NCI-H526 treated with DMSO at 0.1 percent for 48 hours (cell line): Measurements from ENCODE around the gene ACTRT2.

ENCODE experiments used
- DNase-seq: peaks from one replicate; lab custom pipeline; 2025; lab: John Stamatoyannopoulos, UW

The ACTRT2 gene

DNA sequence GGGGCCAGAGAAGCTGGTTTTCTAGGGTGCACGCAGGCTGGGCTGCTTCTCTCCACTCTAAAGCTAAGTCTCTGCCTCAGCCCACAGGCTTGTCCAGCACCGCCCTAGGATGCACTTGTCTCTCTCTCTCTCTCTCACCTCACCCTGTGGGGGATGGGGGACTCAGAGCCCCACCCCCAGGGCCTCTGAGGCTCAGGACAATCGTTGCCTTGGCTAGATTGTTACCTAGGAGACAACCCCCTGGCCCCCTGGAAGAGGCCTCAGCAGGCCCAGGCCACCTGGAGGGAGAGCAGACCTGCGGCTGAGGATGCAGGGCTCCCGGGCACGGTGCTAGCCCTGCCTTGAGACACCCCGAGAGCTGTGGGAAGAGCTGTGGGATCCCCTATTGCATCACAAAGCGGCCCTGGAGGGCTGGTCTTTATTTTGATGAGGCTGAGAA, at the start of gene ACTRT2:
Gene ACTRT2, plus strand, starts transcription at position 235 of the 439 bp plus-strand sequence. CDS start 220 bp downstream, outside the sequence.
- no peak for DNase-seq

DNA sequence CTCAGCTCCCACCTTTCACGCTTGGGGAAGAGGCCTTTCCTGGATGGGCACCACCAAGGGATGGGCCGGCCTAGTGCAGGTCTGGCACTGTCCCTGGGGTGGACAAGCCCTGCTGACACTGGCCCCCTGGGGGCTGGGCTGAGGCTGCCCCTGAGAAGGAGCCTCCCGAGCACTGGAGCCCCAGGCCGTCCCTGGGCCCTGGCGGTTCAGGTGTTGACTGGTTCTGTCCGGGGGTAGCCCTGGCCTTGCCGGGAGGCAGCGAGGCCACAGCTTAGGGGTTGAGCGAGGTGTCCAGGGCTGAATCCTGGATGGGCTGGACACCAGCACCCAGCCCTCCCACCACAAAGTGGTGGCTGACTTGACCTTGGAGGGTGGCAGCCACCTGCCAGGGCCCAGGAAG, 49.7 kb upstream of the ACTRT2 start:
- DNase-seq: no peak

DNA sequence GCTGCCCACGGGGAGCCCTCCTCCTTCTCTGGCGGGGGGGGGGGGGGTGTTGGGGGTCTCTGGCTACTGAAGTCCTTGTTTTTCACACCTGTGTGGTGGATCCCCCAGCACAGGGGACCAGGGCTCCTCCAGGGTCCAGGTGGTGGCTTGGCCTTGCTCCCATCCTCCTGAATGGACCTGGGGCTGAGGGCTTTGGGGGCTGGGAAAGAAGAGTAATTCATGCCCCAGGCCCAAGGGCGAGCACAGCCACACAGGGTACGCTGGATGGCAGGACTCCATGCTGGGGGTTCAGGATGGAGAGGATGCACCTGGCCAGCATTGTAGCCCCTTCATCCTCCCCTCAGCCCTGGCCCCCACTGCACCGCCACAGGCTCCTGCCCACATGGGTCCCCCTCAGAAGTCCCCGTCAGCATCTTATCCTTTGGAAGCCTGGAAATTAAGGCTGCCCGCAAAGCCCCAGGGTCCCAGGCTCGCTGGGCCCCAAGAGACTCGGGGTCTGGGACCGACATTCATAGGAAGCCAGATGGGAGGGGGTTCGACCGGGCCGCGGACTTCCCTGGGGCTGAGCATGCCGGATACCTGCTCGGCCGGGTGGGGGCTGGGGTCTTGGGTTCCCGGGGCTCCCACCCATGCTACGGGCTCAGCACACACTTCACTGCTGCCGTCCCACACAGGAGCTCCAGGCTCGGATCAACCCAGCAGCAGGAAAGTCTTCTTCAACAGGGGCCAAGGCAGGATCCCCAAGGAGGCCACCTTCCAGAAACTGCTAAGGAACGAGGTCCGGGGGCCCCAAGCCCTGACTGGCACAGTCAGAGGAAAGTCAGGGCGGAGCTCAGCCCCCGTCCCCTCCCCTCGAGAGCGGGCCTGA, 49.0 kb upstream of the ACTRT2 start:
- no peak for DNase-seq

DNA sequence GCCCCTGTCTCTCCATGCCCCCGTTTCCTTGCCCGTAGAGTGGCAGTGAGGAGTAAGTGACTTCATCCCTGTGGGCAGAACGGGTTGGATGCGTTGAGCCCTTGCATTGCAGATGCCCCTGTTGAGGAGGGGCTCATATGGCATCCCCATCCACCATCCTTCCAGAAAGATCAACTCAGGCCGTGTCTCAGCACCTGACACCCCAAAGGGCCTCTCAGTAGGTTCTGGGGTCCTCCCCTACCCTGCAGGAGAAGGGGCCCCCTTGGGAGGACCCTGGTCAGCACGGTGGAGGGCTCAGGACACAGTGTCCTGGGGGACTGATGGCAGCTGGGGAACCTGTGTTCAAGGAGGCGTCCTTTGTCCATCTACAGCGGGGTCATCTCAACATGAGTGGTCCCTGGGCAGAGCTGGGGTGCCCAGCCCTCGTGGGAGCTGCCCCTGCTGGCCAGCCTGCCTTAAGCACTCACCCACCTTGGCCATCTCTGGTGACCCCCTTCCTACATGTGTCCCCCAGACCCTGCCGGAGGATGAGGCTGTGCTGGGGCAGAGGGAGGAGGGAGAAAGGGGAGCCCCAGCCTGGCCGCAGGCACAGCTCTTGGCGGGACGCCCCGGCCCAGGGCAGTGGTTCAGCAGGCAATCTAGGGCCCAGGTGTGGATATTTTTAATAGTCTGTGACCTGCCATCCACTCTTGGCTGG, 48.2 kb upstream of the ACTRT2 start:
- DNase-seq: no peak

DNA sequence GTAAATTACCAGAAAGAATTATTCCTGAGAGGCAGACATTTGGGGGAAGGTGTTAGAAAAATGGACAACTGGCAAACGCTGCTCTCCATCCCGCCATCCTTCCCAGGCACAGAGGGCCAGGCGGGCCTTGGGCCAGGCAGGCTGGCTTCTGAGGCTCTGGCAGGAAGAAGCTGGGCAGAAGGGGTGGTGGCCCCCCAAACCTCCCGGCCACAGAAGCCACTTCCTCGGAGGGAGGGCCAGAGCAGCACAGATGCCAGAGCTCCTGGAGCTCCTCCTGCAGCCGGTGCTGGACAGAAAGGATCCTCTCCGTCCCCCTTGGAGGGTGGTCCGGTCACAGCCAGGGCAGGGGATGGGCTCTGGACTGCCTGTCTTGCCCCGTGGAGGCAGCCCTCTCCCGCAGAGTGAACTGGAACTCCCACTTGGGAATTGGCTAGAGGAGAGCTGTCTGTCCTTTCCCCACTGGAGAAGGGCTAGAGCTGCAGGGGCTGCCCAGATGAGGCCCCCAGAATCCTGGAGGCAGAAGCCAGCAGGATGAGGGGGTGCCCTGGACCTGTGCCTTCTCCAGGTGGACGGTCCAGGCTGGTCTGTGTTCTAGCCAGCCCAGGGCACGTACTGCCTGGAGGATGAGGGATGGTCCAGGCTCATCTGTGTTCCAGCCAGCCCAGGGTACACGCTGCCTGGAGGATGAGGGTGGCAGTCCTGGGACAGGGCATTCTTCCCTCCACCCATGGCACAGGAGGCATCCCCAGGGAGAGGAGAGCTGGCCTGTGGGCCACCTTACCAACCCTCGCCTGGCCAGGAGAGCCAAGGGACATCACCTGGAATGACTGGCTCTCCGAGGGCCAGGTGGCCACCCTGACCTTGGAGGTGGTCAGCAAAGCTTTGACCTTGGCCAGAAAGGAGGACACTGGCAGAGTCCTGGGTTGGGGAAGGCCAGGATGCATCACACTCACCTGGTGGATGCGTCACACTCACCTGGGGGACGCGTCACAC, 47.4 kb upstream of the ACTRT2 start:
- DNase-seq: no peak

DNA sequence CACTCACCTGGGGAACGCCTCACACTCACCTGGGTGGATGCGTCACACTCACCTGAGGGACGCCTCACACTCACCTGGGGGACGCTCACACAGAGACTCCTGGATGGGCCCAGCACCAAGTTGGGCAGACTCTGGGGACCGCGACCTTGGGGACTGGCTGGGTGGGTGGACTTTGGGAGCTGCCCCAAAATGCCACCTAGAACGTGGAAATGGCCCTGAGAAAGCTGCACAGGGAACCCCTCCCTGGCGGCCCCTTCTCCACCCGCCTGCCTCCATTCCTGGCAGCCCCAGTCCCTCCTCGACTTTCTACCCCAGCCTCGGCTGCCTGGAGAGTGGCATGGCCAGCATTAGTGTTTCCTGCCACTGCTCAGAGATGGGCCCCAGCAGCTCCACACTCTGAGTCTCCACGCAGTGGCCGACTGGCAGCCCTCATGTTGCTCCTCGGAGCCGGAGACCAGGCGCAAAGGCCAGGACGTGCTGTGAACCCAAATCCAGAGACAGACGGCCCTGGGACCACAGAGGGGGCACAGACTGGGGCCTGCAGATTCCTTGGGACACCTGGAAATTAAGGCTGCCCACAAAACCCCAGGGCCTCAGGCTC, 46.5 kb upstream of the ACTRT2 start:
- no peak for DNase-seq

DNA sequence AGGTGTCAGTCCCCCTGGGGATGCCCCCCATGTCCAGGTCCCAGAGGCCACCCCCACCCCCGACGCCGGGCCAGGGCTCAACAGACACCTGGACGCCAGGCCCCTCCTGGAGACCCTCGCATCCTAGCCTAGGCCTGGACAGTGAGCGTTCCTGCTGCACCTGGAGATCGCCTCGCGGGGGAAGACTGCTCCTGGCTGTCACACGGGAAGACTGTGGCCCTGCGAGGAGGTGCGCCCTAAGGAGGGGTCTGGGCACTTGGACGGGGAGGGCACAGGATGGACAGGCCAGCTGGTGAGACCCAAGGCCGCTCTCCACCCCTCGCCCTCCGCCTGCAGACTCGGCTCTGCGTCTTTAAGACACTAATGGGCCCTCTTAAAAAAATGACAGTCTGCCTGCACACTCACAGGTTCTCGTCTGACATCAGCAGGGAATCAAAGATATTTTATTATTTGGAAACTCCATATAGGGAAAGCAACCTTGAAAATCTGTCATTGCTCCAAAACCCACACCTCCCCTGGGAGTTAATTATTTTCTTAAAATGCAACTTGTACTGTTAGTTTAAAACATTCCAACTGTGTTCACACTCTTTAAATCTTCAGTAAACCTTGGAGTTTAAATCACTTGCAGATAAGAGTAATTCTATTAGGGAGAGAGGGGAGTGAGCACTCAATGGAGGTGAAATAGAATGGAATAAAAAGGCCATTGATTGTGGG, 45.6 kb upstream of the ACTRT2 start:
- no peak for DNase-seq

DNA sequence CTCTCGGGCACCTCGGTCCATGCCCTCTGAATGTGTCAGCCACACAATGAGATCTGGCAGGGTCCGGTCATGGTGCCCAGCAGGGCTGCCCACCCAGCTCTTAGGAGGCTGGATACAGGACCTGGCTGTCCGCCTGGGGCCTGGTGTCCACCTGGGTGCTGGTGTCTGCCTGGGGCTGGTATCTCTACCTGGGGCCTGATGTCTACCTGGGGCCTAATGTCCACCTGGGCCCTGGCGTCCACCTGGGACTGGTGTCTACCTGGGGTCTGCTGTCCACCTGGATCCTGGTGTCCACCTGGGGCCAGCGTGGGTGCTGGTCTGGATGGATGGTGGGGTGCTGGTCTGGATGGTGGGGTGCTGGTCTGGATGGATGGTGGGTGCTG, 45.1 kb upstream of the ACTRT2 start:
- no peak for DNase-seq

DNA sequence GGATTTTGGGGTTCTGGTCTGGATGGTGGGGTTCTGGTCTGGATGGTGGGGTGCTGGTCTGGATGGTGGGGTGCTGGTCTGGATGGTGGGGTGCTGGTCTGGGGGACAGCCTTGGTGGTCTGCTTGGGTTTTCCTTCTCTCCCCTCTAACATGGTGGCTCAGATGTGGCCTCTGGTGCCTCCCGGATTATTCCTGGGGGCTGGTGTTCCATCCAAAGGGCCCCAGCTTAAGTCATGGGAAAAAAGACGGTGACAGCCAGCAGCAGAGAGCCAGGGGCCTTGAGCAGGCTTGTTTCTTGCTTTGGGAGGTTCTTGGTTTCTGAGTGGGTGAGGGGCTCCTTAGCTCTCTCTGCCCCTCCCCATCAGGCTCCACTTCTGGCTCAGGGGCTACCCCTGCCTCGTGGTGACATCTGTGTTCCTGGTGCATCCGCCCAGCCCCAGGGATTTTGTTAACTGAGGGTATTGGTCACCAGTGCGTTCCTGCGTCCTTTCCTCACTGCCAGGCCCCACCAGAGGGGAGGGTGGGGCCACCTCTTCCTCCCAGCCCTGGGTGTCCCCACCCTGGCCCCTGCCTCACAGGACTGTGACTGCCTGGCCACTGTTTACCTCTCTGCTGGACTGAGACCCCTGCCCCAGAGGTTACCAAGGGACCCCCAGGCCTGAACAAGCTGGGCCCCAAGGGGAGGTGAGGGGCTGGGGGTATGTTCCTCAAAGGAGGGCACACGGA, 43.2 kb upstream of the ACTRT2 start:
- no peak for DNase-seq

DNA sequence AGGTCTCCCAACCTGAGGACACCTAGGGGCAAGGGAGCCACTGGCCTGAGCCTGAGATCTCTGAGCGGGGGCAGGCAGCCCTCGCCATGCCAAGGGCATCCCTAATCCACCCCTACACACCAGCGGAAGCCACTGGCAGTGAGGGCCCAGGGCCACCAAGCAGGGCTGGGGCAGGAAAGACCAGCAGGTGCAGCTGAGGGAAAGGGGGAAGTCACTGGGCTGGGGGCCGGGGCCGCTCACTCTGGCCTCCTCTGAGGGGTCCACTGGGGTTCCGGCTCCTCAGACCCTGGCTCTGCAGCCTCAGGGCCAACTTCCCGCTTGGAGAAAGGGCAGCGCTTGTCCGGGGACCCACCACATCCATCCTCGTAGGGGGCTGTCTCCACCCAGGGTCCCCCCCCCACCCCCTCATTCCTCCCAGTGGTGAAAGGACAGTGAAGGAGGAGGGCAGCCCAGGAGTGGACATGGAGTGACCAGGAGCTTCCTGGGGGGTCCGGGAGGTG, 42.5 kb upstream of the ACTRT2 start:
- no peak for DNase-seq

DNA sequence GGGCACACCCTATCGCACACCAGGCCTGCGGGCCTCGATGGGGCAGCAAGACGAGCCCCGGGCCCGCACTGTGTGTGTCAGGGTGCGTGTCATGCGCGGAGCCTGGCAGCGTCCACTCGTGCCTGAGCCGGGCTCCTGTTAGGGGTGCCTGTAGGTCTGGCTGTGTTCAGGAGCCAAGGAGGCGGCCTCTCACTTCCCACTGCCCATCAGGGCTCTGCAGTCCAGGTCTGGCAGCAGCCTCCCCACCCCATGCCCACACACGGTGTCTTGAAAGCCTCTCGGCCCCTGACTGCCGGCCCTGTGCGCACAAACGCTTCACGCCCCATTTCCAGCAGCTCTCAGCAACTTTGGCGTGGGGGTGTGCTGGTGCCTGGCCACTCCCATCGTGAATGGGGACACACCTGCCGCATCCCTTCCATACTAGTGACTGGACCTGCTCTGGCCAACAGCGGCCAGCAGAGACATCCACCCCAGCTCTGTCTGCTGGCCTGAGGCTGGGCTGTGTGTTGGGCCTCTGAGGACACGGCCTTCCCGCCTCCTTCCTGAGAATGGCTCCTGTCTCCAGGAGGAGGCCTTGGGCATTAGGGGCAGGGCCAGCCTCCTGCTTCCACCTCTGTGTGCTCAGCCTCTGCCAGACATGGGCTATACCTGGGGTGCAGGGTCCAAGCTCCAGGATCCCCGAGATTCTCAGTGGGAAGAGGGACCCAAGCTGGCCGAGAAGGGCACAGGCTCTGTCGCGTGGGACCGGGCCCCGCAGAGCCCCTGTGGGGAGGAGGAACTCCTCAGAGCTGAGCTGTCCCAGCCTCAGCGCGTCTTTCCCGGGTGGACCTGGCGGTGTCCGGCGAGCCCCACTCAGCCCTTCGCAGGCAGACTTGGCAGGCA, 41.8 kb upstream of the ACTRT2 start:
- no peak for DNase-seq

DNA sequence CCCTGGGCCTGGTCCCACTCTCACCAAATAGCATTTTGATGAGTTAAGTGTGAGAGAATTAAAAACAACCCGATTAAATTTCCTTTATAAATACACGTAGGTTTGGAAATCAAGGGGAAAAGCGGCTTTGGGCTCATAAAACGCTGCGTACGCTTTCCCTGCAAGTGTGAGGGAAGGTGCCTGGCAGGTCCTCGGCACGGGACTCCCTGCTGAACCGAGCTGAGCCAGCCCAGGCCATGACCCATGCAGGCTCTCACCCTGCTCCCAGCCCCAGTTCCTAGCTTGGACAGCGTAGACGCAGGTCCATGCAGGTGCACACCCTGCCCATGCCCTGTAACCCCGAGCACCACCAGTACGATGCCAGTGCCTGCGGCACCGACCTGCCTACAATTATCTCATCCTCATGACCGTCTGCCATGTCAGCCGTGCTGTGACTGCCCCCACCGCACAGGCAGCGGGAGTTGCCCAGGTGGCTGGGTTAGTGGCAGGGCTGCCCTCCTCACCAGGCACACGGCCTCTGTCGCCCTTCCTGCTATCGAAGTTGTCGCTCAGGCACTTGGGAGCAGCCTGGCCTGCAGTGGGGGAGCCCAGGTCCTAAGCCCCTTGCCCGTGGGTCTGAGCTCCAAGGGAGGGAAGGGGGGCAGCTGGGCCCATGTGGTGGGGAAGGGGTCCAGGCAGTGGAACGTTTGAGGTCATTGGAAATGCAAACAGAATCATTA, 41.0 kb upstream of the ACTRT2 start:
- no peak for DNase-seq

DNA sequence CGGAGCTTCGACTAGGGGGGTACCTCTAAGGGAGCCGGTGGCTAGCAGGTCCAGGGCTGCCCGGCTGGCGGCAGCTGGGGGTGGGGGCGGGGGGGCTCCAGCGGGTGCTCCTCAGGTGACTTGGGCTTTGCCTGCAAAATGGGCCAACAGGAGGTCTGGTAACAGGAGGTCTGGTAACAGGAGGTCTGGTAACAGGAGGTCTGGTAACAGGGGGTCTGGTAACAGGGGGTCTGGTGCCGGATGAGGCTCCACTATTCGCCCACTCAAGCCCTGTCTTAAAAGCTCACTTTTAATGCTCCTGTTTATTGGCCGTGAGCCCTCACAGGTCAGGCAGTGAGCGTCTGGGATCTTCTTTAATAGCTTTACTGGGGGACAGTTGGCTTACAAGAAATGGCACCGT, 40.4 kb upstream of the ACTRT2 start:
- DNase-seq: no peak

DNA sequence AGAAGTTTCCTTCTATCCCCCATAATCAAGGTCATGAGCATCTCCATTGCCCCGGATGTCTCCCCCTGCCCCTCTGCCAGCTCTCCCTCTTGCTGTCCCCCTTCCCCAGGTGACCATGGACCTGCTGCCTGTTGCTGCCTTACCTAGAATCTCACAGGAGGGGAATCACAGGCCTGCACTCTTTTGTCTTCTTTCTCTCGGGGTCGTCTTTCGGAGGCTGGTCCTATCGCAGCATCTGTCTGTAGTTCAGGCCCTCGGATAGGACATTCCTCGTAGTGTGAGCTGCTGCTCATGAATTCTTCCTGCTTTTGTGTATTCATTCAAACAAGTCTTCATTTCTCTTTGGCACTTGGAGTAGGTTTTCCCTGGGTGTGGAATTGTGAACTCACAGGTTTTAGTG, 39.9 kb upstream of the ACTRT2 start:
- no peak for DNase-seq

DNA sequence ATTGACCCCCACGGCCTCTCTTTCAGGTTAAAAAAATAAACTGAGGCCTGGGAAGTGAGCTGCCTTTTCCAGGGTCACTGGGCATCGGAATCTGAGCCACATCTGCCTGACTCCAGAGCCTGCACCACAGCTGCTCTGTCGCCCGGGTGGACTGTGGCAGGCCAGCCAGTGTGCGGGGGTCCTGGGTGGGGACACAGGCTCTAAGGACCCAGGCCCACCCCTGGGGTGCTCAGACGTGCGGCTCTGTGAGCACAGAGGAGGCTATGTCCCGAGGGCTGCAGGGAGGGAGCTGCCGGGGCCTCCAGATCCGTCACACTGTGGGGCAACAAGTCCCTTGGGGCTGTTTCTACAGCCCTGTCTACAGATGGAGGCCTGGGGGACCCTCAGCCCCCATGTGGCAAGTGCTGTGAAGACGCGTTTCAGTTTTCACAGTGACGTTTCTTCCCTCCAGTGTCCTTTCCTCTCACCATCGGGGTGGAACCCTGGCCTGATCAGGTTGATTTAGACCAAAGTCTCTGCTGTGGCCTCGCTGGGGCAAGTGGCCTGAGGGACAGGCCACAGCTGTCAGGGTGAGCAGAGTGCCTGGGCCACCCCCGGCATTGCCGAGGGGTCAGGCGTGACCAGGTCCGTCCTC, 39.2 kb upstream of the ACTRT2 start:
- DNase-seq: no peak

DNA sequence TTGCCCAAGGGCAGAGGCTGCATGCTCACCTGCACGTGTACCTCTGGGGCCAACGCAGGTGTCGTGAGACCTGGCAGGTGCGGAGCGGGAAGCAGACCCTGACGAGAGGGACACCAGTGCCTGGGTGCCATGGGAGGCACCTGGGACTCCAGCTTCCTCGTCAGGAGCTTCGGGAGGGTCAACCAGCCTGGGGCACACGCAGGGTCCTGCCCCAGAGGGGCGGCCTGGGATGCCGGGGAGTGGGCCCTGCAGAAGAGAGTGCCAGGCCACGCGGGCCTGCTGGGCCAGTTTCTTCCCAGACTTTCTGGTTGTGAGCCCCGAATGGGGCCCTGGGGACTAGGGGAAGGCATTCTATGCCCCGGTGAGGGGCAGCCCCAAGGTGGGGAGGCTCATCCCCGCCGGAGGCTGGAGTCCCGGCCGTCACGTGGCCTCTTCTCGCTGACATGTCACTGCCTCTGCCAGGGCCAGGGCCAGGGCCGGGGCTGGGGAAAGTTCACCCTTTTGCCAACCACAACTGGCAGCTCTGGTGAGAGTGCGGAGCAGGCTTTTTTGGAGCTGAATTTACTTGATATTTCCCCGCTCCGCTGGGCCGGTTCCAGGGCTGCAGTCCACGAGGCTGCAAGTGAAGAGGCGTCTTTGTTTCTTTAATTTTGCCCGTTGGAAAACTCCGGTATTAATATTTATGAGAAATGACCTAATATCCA, 38.5 kb upstream of the ACTRT2 start:
- no peak for DNase-seq

DNA sequence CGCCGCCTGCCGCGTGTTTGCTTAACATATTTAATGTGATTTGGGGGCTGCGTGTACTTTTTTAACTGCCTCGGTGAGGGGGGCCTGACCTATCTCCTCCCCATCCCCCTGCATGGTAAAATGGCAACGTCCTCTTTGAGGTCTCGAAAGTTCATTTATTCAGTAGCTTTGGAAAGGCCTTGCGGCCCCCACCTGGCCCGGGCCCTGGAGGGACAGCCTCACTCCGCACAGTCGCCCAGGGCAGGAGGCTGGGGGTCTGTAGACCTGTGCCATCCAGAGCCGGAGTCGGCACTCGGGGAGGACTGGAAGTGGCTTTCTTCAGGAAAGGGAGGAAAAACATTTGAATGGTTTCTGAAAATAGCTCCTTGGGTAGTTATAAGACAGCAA, 38.0 kb upstream of the ACTRT2 start:
- no peak for DNase-seq
